Breast epithelium (tissue), 4 donors: Measurements from ENCODE around the gene HS3ST1. TPM values are rescaled to one million over a fixed set of nuclear protein-coding genes. Genes with fewer than 3 reads are reported as not detected.

ENCODE experiments used
- DNase-seq, 2 donors: peaks; one replicate each; pipeline ENCODE4 v3.0.0-alpha.2; 2019; ENCODE audit warnings: low spot score in 2 of 2
- H3K27ac ChIP-seq, 2 donors: fragments of 200-600 bp; sonication (generic) in 1 of 2; one replicate each; pipeline ENCODE4 v1.5.1; 2016 to 2019; ENCODE audit warnings: mild to moderate bottlenecking in 1 of 2
- H3K27me3 ChIP-seq, 2 donors: fragments of 200-600 bp; sonication (generic) in 1 of 2; one replicate each; pipeline versions ENCODE4 v1.5.1 to v1.6.0; 2017 to 2019; ENCODE audit warnings: control low read depth in 1 of 2, mild to moderate bottlenecking in 1 of 2
- H3K36me3 ChIP-seq: fragments of 200-600 bp; one replicate; pipeline ENCODE4 v1.5.1; 2019
- H3K4me1 ChIP-seq, 2 donors: fragments of 200-600 bp; sonication (generic); one replicate each; pipeline ENCODE4 v1.5.1; 2016 to 2019; ENCODE audit warnings: control low read depth in 1 of 2
- H3K4me3 ChIP-seq, 3 donors: fragments of 200-600 bp; sonication (generic); 1 replicate in 2 of 3; 2 replicates in 1 of 3; pipeline ENCODE4 v1.5.1; 2016 to 2019; ENCODE audit warnings: mild to moderate bottlenecking in 3 of 3, moderate library complexity in 2 of 3
- H3K9me3 ChIP-seq, 2 donors: fragments of 200-600 bp; sonication (generic) in 1 of 2; one replicate each; pipeline ENCODE4 v1.5.1; 2016 to 2019; ENCODE audit warnings: control low read depth in 1 of 2
- CTCF ChIP-seq, 3 donors: fragments of 450-650 bp; IDR thresholded peaks; one replicate each; pipeline ENCODE4 v1.5.1; 2016 to 2017; ENCODE audit warnings: antibody characterized with exemption in 3 of 3, mild to moderate bottlenecking in 3 of 3, moderate library complexity in 3 of 3
- POLR2A ChIP-seq: fragments of 450-650 bp; IDR thresholded peaks from one replicate; pipeline ENCODE4 v1.6.1; 2016; ENCODE audit warnings: antibody characterized with exemption, mild to moderate bottlenecking, moderate library complexity
- POLR2AphosphoS5 ChIP-seq, 3 donors: sonication (generic); formaldehyde crosslinking; IDR thresholded peaks; one replicate each; pipeline ENCODE4 v1.6.1; 2017; ENCODE audit warnings: antibody characterized with exemption in 3 of 3
- intact Hi-C: fragments of 100-400 bp; cut with DNase I; formaldehyde crosslinking; loops from one replicate; pipeline ENCODE4 v1.15.1; 2023; ENCODE audit warnings: low total_unique reads
- total RNA-seq, 3 donors: library from RNA; depleted of rRNA; stranded (reverse); fragments of >200 nt; gene quantifications; one replicate each; pipeline ENCODE4 v1.1.0, GENCODE V29; 2016

The HS3ST1 gene
- total RNA-seq, 3 donors from 2014 or later = 1.6 to 3.8 (median 3.6) TPM

GRCh38 chr4:11343536-11343935 is 85.2 kb downstream of the HS3ST1 start:
- no peaks in the 10 kb centered on the region for H3K36me3 ChIP-seq
- DNase-seq = no peak
- TF ChIP-seq POLR2A (no peak), CTCF (IDR thresholded peaks at IDR 0.05) (no peak), POLR2AphosphoS5 (IDR thresholded peaks at IDR 0.05) (no peak)
- H3K27me3 ChIP-seq = no peaks in the 10 kb centered on the region
- no peaks in the 10 kb centered on the region for H3K9me3 ChIP-seq
- no peak overlapping the region for H3K4me3 ChIP-seq
- intact Hi-C loops = no loop called here
- H3K27ac ChIP-seq = no peak overlapping the region
- H3K4me1 ChIP-seq = no peaks in the 10 kb centered on the region
